GM18517 (cell line): Measurements from ENCODE around the gene ZDHHC9.
A peak's percentile ranks its signal among the peaks of the same experiment; 100 is the strongest.

Experiments used
- ATAC-seq: cut with Tn5 transposase; IDR thresholded peaks from one replicate; pipeline ENCODE4 v1.9.1; 2021; ENCODE audit warnings: mild to moderate bottlenecking, moderate library complexity; ENCODE audit not compliant: unreplicated experiment

ZDHHC9 gene

GRCh38 chrX:129787336-129788055 lies 56.2 kb downstream of the ZDHHC9 start:
- no peak for ATAC-seq

GRCh38 chrX:129786210-129786651 lies 57.5 kb downstream of the ZDHHC9 start:
- peak; percentile 85 for ATAC-seq

- ATAC-seq: no peak
These were observed 58.3 kb downstream of the ZDHHC9 start for GRCh38 chrX:129785160-129785947.

- ATAC-seq: no peak
These were observed 59.3 kb downstream of the ZDHHC9 start for GRCh38 chrX:129784371-129784770.

GRCh38 chrX:129783291-129783713 lies 60.4 kb downstream of the ZDHHC9 start:
- no peak for ATAC-seq

- ATAC-seq: no peak
These were observed 61.0 kb downstream of the ZDHHC9 start for GRCh38 chrX:129782706-129783105.

- ATAC-seq: no peak
These were observed 61.8 kb downstream of the ZDHHC9 start for GRCh38 chrX:129781680-129782495.

GRCh38 chrX:129781134-129781672 lies 62.5 kb downstream of the ZDHHC9 start:
- peak; percentile 69 for ATAC-seq

- no peak for ATAC-seq
These were observed 63.1 kb downstream of the ZDHHC9 start for GRCh38 chrX:129780441-129781105.

GRCh38 chrX:129779747-129780146 lies 63.9 kb downstream of the ZDHHC9 start, which contains the start of gene SASH3:
SASH3 (plus strand) TSS chrX:129779949; CDS start chrX:129780098, 149 bp downstream.
- ATAC-seq: no peak

- no peak for ATAC-seq
These were observed 64.5 kb downstream of the ZDHHC9 start for GRCh38 chrX:129779086-129779672.

- no peak for ATAC-seq
These were observed 66.3 kb downstream of the ZDHHC9 start for GRCh38 chrX:129777218-129778030.

- ATAC-seq: no peak
These were observed 69.8 kb downstream of the ZDHHC9 start for GRCh38 chrX:129773649-129774458.

- peak; percentile 73 for ATAC-seq
These were observed 70.8 kb downstream of the ZDHHC9 start for GRCh38 chrX:129772796-129773431.

GRCh38 chrX:129771266-129771995 lies 72.3 kb downstream of the ZDHHC9 start:
- ATAC-seq: no peak

GRCh38 chrX:129769467-129770154 lies 74.1 kb downstream of the ZDHHC9 start:
- peak; percentile 37 for ATAC-seq
